Stimulated activated naive B cell treated with anti-CD40 and anti-IgM and Interleukin-4, amounts not matched to agents 10 μg/mL and 1 μg/mL and 100 μg/mL, for 72 hours (primary cell): ENCODE data around the gene NFIC.
A peak's percentile ranks its signal among the peaks of the same experiment; 100 is the strongest.
"Not testable (repeated sequence)": the region's sequence is repeated elsewhere in the genome, so short reads cannot be mapped to it uniquely, and the experiment has no call there.

Source experiments
- ATAC-seq, 2 donors: fragments of 150-1000 bp; cut with Tn5 transposase; replicated peaks; 2 replicates each; pipeline ENCODE4 v1.10.0; 2021; ENCODE audit warnings: moderate library complexity in 1 of 2
- DNase-seq: peaks from one replicate; pipeline ENCODE4 v3.0.0; 2021
- H3K27ac Mint-ChIP-seq: one replicate; pipeline ENCODE4 v1.8.0; 2022; ENCODE audit warnings: mild to moderate bottlenecking, mixed read lengths
- H3K27me3 Mint-ChIP-seq, 2 donors: one replicate each; pipeline ENCODE4 v1.8.0; 2022; ENCODE audit warnings: mixed read lengths in 2 of 2
- H3K36me3 Mint-ChIP-seq, 2 donors: one replicate each; pipeline ENCODE4 v1.8.0; 2022; ENCODE audit warnings: mixed read lengths in 2 of 2, mild to moderate bottlenecking in 1 of 2
- H3K4me1 Mint-ChIP-seq, 2 donors: one replicate each; pipeline ENCODE4 v1.8.0; 2022; ENCODE audit warnings: mixed read lengths in 2 of 2, mild to moderate bottlenecking in 1 of 2
- H3K4me3 Mint-ChIP-seq, 2 donors: one replicate each; pipeline ENCODE4 v1.8.0; 2022; ENCODE audit warnings: mild to moderate bottlenecking in 2 of 2, mixed read lengths in 2 of 2, moderate library complexity in 1 of 2
- H3K9me3 Mint-ChIP-seq, 2 donors: one replicate each; pipeline ENCODE4 v1.8.0; 2022; ENCODE audit warnings: mixed read lengths in 2 of 2, mild to moderate bottlenecking in 1 of 2

Gene NFIC

DNA sequence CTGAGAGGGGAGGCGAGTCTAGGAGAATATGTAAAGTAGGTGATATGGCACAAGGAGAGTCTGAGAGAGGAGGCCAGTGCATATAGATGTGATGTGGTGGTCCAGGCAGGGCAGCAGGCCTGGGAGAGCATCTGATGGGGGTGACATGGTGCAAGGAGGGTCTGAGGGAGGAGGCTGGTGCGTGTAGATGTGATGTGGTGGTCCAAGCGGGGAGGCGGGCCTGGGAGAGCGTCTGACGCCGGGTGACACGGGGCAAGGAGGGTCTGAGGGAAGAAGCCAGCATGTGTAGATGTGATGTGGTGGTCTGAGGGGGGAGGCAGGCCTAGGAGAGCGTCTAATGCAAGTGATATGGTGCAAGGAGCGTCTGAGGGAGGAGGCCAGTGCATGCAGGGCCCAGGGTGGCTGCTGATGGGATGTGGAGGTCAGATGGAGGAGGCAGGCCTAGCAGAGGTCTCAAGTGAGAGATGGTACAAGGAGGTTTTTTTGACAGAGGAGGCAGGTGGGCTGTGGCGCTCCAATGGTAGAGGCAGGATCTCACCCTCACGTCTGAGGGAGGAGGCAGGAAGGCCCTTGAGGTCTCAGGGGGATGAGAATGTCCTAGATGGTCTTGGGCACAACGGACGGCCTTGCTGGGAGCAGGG lies 16.2 kb downstream of the NFIC start:
- Mint-ChIP-seq H3K4me1 (peaks cover 8 to 13% of the 10 kb centered on the region in 2 donors), H3K27ac (peak overlapping the region; percentile 9)

DNA sequence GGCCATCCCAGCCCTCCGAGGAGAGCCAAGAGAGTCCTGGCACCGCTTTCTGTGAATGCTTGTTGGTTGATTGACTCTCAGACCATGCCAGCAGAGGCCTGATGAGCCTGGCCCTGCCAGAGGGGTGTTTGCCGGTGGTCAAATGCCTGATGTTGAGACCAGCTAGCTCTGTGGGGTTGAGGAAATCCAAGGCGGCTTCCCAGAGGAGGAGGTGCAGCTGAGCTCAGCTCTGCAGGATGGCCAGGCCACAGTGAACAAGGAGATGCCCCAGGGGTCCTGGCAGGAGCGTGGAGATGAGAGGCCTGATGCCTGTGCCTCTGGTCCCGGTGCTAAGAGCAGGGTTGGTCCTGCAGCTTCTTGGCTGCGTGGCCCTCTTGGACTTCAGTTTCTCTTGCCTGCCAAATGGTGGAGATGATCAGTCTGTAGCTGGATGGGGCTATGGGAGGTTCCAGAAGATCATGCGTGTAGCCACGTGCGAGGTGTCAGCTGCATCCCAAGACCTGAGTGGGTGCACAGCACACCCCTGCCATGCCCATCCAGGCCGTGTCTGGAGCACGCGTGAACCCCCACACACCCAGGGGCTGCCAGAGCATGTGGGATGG lies 16.8 kb downstream of the NFIC start:
- ATAC-seq = no peak
- H3K4me1 Mint-ChIP-seq = peaks cover 8 to 13% of the 10 kb centered on the region in 2 donors
- H3K27ac Mint-ChIP-seq = no peak overlapping the region
- H3K27me3 Mint-ChIP-seq = no peaks in the 10 kb centered on the region
- no peaks in the 10 kb centered on the region for H3K9me3 Mint-ChIP-seq
- no peak for DNase-seq
- peaks cover 25 to 34% of the 10 kb centered on the region in 2 donors for H3K36me3 Mint-ChIP-seq
- no peak overlapping the region for H3K4me3 Mint-ChIP-seq

More for the DNA sequence above, 16.2 kb downstream of the NFIC start:
- Mint-ChIP-seq H3K9me3 (no peaks in the 10 kb centered on the region), H3K36me3 (peaks cover 25 to 34% of the 10 kb centered on the region in 2 donors), H3K27me3 (no peaks in the 10 kb centered on the region), H3K4me3 (no peak overlapping the region)
- no peak for DNase-seq
- ATAC-seq = no peak

DNA sequence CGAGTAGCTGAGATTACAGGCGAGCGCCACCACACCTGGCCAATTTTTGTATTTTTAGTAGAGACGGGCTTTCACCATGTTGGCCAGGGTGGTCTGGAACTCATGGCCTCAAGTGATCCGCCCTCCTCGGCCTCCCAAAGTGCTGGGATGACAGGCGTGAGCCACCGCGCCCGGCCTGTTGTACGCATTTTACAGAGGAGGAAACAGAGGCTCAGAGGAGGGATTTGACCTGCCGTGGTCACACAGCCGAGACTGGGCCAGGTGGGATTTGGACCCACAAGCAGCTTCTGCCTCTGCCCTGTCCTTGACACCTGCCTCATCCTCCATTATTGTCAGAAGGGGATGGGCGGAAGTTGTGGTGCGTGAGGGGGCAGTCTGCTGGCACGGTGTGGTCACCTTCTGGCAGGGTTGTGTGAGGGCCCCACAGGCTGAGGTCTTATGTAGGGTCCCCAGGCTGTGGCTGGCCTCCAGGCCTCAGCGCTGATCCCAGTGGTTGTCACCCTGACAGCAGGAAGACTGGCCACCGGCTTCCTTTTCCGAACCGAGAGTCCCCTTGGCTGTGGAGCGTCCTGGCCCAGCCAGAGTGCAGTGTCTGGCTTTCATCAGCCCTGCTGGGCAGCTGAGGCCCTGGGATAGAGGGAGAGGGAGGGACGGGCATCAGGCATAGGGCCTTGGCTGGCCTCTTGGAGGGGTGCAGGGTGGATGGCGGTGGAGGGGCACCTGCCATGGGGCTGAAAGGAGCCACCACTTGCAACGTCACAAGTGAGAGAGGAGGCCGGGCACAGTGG lies 20.3 kb downstream of the NFIC start:
- Mint-ChIP-seq H3K4me1 (peaks cover 11 to 24% of the 10 kb centered on the region in 2 donors), H3K4me3 (no peak overlapping the region), H3K36me3 (peaks cover 23 to 42% of the 10 kb centered on the region in 2 donors), H3K9me3 (no peaks in the 10 kb centered on the region), H3K27ac (no peak overlapping the region), H3K27me3 (no peaks in the 10 kb centered on the region)
- DNase-seq (no peak), ATAC-seq (no peak)

DNA sequence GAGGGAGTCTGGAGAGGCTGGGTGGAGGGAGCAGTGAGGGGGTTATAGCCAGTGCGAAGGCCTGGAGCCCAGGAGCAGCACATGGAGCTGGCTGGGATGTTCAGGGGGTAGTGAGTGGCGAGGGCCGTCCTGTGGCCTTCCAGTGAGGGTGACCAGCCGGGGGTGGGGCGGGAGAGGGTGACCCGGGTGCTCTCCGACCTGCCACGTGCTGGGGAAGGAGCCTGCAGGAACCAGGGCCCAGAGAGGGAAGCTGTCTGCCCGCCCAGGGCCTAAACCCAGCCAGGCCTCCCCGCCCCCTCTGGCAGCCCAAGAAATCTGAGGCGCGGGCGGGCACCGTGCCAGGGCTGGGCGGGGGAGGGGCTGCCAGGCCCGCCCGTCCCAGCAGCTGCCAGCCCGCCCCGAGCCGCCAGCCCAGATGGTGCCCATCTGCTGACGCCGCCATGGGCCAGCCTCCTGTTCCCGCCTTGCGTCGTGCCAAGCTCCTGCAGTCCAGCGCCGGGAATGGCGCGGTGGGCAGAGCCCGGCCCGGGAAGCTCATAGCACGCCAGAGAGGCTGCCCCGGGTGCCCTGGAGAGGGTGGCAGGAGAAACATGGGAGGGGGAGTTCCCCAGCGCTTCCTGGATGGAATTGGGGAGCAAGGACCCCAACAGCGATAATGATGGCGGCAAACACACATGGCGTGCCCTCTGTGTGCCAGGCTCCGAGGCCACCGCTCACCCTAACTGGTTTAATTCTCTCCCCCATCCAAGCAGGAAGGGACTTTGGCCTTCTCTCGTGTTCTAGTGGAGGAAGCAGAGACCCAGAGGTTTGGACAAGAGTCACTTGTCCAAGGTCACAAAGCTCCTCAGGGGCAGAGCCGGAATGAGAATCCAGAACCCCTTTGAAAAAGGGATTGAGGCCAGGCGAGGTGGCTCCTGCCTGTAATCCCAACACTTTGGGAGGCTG lies 21.5 kb downstream of the NFIC start:
- no peaks in the 10 kb centered on the region for H3K9me3 Mint-ChIP-seq
- H3K4me1 Mint-ChIP-seq = peaks cover 4 to 14% of the 10 kb centered on the region in 2 donors
- ATAC-seq = no peak
- peaks cover 11 to 30% of the 10 kb centered on the region in 2 donors for H3K36me3 Mint-ChIP-seq
- H3K4me3 Mint-ChIP-seq = no peak overlapping the region
- H3K27ac Mint-ChIP-seq = no peak overlapping the region
- H3K27me3 Mint-ChIP-seq = no peaks in the 10 kb centered on the region
- no peak for DNase-seq

DNA sequence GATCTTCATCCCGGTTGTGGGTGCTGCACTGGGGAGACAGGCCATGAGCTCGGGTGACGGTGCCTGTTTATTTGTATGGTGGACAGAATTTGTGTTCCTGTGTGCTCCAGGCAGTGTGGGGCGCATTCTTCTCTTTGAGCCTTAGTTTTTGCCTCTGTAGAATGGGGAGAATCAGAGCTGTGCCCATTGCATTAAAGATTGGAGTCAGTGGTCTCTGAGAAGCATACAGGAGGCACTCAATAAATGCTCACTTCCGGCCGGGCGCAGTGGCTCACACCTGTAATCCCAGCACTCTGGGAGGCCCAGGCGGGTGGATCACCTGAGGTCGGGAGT lies 23.0 kb downstream of the NFIC start:
- no peaks in the 10 kb centered on the region for H3K9me3 Mint-ChIP-seq
- ATAC-seq = no peak
- H3K4me1 Mint-ChIP-seq = peaks cover 4 to 11% of the 10 kb centered on the region in 2 donors
- H3K4me3 Mint-ChIP-seq = no peak overlapping the region
- DNase-seq = no peak
- no peaks in the 10 kb centered on the region for H3K27me3 Mint-ChIP-seq
- H3K27ac Mint-ChIP-seq = peak overlapping the region; percentile 16
- peaks cover 3 to 19% of the 10 kb centered on the region in 2 donors for H3K36me3 Mint-ChIP-seq

DNA sequence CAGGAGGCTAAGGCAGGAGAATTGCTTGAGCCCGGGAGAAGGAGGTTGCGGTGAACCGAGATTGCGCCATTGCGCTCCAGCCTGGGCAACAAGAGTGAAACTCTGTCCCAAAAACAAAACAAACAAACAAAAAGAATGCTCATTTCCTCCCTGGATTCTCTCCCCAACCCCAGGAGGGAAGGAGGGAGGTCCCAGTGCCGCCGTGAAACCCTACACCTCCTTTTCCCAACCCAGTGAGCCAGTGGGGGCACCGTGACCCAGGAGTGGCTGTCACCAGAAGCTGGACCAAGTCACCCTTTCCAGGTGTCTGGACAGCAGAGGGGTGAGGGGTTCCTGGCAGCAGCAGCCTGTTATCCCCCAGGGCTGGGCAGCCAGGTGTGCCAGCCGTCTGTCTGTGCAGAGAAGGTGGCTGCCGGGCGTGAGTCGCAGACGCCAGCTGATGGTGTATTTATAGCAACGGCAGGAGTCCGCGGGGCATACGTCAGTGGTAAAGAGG lies 23.5 kb downstream of the NFIC start:
- DNase-seq = no peak
- no peak for ATAC-seq
- H3K36me3 Mint-ChIP-seq = peaks cover 3 to 19% of the 10 kb centered on the region in 2 donors
- H3K27me3 Mint-ChIP-seq = no peaks in the 10 kb centered on the region
- no peak overlapping the region for H3K4me3 Mint-ChIP-seq
- H3K27ac Mint-ChIP-seq = no peak overlapping the region
- H3K4me1 Mint-ChIP-seq = peaks cover 4 to 11% of the 10 kb centered on the region in 2 donors
- H3K9me3 Mint-ChIP-seq = no peaks in the 10 kb centered on the region

DNA sequence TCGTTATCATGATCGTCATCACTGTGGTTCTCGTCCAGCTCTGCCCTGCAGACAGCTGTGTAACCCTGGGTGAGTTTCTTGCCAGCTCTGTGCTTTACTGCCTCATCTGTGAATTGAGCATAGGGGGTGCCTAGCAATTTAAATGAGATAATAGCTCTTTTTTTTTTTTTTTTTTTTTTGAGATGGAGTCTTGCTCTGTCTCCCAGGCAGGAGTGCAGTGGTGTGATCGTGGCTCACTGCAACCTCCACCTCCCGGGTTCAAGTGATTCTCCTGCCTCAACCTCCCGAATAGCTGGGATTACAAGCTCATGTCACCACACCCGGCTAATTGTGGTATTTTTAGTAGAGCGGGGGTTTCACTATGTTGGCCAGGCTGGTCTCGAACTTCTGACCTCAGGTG lies 25.5 kb downstream of the NFIC start:
- DNase-seq, H3K27me3 Mint-ChIP-seq, H3K27ac Mint-ChIP-seq, H3K9me3 Mint-ChIP-seq, ATAC-seq, H3K4me3 Mint-ChIP-seq: not testable (repeated sequence)
- Mint-ChIP-seq H3K4me1 (peaks cover 4 to 11% of the 10 kb centered on the region in 2 donors), H3K36me3 (peaks cover 2 to 14% of the 10 kb centered on the region in 2 donors)

DNA sequence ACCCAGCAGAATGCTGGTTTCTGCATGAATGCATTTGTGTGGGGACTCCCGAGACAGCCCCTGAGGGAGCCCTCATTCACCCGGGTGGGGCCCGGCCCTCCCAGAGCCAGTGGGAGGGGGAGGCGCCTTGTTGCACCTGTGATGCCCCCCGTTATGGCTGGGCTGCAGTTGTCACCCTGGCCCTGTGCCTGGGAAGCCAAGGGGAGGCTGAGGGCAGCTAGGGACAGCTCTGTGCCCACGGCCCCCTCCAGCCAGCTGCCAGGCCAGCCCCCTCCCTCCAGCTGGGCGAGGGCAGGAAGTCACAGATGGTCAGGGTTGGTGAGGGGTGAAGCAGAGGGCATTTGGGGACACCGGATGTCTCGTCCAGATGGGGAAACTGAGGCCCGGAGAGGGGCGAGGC lies 26.1 kb downstream of the NFIC start:
- no peak overlapping the region for H3K4me3 Mint-ChIP-seq
- no peak for DNase-seq
- H3K36me3 Mint-ChIP-seq = peaks cover 2 to 14% of the 10 kb centered on the region in 2 donors
- H3K27ac Mint-ChIP-seq = no peak overlapping the region
- no peaks in the 10 kb centered on the region for H3K9me3 Mint-ChIP-seq
- peaks cover 4 to 11% of the 10 kb centered on the region in 2 donors for H3K4me1 Mint-ChIP-seq
- no peak for ATAC-seq
- H3K27me3 Mint-ChIP-seq = no peaks in the 10 kb centered on the region

DNA sequence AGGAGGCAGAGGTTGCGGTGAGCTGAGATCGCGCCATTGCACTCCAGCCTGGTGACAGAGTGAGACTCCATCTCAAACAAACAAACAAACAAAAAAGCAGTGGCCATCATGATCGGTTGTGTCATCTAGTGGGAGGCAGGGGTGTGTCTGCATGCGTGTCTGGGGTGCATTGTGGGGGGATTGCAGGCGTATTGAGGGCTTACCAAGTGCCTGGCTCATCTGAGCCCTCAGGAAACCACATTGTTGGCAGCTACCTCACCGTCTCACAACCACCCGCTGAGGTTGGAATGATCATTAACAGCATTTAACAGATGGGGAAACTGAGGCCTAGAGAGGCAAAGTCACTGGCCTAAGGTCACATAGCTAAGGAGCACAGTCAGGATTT lies 30.5 kb downstream of the NFIC start:
- no peaks in the 10 kb centered on the region for H3K9me3 Mint-ChIP-seq
- H3K4me1 Mint-ChIP-seq = peaks cover 2 to 5% of the 10 kb centered on the region in 2 donors
- ATAC-seq (no peak), DNase-seq (no peak)
- H3K27me3 Mint-ChIP-seq = no peaks in the 10 kb centered on the region
- no peak overlapping the region for H3K27ac Mint-ChIP-seq
- no peak overlapping the region for H3K4me3 Mint-ChIP-seq
- peaks cover 5 to 15% of the 10 kb centered on the region in 2 donors for H3K36me3 Mint-ChIP-seq

DNA sequence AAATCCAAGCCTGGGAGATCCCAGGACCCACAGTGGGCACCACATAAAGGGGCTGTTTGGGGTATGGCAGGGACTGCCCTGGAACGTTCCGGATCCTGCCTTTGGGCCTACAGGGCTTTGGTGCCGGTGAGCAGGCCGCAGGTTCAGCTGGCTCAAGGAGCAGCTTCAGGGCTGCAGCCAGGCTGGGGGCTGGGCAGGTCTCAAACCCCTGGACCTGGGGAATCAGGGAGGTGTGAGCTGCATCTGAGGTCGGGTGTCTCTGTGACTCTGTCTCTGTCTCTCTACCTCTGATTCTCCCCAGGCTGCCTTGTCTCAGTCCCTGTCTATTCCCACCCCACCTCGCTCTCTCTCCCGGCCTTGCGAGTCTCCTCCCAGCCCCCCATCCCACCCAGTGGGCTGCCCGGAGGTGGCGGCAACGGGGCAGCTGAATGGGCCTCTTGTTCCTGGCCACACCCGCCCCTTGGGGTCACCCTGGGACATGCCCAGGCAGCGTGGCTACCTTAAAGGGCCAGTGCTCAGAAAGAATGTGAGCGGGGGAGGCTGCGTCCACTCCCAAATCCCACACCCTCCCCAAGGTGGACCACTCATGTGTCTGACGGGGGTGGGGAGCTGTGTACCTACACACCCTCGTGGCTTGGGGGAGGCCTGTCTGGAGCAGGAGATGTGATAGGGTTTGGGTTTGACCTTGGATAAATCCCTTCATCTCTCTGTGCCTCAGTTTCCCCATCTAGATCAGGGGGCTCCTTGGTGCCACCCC lies 31.1 kb downstream of the NFIC start:
- no peak overlapping the region for H3K4me3 Mint-ChIP-seq
- no peak overlapping the region for H3K27ac Mint-ChIP-seq

DNA sequence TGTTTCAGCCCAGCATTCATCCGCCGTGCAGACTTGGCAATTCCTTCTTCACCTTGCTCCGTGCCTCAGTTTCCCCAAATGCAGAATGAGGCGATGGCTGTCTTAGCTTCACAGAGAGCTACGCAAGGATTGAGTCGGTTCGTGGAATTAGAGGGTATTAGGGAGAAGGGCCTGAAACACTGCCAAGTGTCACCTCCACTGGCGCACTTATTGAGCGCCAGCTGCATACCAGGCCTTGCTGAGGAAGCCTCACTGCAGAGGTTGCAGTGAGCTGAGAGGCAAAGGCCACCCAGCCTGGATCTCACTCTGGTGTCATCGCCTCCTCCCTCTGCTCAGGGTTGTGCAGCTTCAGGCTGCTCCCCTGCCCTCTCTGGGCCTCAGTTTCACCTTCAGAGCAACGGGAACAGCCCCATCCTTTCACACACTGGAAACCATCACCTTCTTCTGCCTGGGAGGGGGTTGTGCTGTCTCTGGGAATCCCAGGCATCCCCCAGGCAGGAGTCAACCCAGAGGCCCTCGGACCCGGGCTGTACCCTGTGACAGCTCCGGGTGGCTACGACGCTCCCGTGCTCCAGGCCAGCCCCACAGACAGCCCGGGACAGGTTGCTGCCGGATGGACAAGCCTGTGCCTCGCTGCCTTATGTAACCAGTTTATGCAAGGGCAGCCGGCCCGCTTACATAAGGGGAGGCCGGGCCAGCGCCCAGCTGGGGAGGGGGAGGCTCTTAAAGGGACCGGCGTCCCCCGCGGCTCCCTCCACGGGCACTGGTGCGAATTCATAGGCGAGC lies 31.9 kb downstream of the NFIC start:
- Mint-ChIP-seq H3K27me3 (no peaks in the 10 kb centered on the region), H3K4me1 (peaks cover 2 to 12% of the 10 kb centered on the region in 2 donors), H3K9me3 (peaks cover 4% of the 10 kb centered on the region in 2 donors), H3K27ac (no peak overlapping the region), H3K4me3 (no peak overlapping the region), H3K36me3 (peaks cover 11 to 21% of the 10 kb centered on the region in 2 donors)
- ATAC-seq (no peak), DNase-seq (no peak)

More for the DNA sequence above, 31.1 kb downstream of the NFIC start:
- no peaks in the 10 kb centered on the region for H3K27me3 Mint-ChIP-seq
- H3K9me3 Mint-ChIP-seq = peaks cover 2 to 3% of the 10 kb centered on the region in 2 donors
- ATAC-seq = no peak
- no peak for DNase-seq
- H3K4me1 Mint-ChIP-seq = peaks cover 2 to 10% of the 10 kb centered on the region in 2 donors
- H3K36me3 Mint-ChIP-seq = peaks cover 9 to 20% of the 10 kb centered on the region in 2 donors

DNA sequence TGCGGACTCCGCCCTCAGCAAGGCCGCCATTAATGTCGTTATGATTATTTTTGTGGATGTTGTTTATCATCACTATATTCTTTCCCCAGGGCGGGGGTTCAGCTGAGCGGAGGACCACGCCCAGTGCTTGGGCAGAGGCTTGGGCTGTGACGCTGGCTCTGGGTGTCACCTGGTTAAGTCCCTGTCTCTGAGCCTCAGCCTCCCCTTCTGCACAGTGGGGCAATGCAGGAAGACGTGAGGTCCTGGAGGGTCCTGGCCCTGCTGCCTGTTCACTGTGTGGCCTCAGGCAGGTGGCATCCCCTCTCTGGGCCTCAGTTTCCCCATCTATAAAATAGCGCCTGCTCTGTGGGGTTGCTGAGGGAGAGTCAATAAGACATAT lies 32.5 kb downstream of the NFIC start:
- Mint-ChIP-seq H3K9me3 (peaks cover 4% of the 10 kb centered on the region in 2 donors), H3K4me1 (peaks cover 2 to 12% of the 10 kb centered on the region in 2 donors), H3K27ac (no peak overlapping the region), H3K27me3 (no peaks in the 10 kb centered on the region), H3K36me3 (peaks cover 11 to 21% of the 10 kb centered on the region in 2 donors), H3K4me3 (no peak overlapping the region)
- DNase-seq (no peak), ATAC-seq (no peak)

DNA sequence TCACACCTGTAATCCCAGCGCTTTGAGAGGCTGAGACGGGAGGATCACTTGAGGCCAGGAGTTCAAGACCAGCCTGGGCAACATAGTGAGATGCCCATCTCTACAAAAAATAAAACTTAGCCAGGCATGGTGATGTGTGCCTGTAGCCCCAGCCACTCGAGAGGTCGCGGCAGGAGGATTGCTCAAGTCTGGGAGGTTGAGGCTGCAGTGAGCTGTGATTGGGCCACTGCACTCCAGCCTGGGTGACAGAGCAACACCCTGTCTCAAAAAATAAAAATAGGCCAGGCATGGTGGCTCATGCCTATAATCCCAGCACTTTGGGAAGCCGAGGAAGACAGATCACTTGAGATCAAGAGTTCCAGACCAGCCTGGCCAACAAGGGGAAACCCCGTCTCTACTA lies 32.9 kb downstream of the NFIC start:
- H3K27ac Mint-ChIP-seq, H3K27me3 Mint-ChIP-seq, H3K4me3 Mint-ChIP-seq, DNase-seq, ATAC-seq, H3K9me3 Mint-ChIP-seq: not testable (repeated sequence)
- Mint-ChIP-seq H3K4me1 (peaks cover 2 to 12% of the 10 kb centered on the region in 2 donors), H3K36me3 (peaks cover 11 to 21% of the 10 kb centered on the region in 2 donors)
